Mesothelial cell of epicardium (in vitro differentiated cells): ENCODE data around the gene PPBP. TPM values are rescaled to one million over a fixed set of nuclear protein-coding genes. Genes with fewer than 3 reads are reported as not detected.

Experiments
- DNase-seq, 2 experiments: peaks; one replicate each; pipeline ENCODE4 v3.0.0; 2021; ENCODE audit warnings: low spot score in 2 of 2; ENCODE audit not compliant: unreplicated experiment in 2 of 2
- H3K27ac Mint-ChIP-seq: 2 replicates; pipeline ENCODE4 v1.8.0; 2021; ENCODE audit warnings: mixed read lengths
- H3K27me3 Mint-ChIP-seq: 2 replicates; pipeline ENCODE4 v1.8.0; 2021; ENCODE audit warnings: low read depth, mixed read lengths
- H3K36me3 Mint-ChIP-seq: 2 replicates; pipeline ENCODE4 v1.8.0; 2021; ENCODE audit warnings: mixed read lengths
- H3K4me1 Mint-ChIP-seq: 2 replicates; pipeline ENCODE4 v1.8.0; 2021; ENCODE audit warnings: mixed read lengths
- H3K4me3 Mint-ChIP-seq: 2 replicates; pipeline ENCODE4 v1.8.0; 2021; ENCODE audit warnings: mild to moderate bottlenecking, moderate library complexity, mixed read lengths
- H3K9me3 Mint-ChIP-seq: 2 replicates; pipeline ENCODE4 v1.8.0; 2021; ENCODE audit warnings: mixed read lengths
- total RNA-seq: library from RNA; stranded (reverse); gene quantifications from 3 replicates; pipeline ENCODE4 v1.2.1, GENCODE V29; 2021
- TF ChIP-seq, protein P1 (sequence below): fragments of 200-600 bp; sonication (generic); IDR thresholded peaks from one replicate; pipeline ENCODE4 v1.5.0; 2021; ENCODE audit warnings: antibody characterized with exemption; ENCODE audit not compliant: unreplicated experiment

PPBP gene
- total RNA-seq, 1 donor from 2014 or later = not detected

DNA sequence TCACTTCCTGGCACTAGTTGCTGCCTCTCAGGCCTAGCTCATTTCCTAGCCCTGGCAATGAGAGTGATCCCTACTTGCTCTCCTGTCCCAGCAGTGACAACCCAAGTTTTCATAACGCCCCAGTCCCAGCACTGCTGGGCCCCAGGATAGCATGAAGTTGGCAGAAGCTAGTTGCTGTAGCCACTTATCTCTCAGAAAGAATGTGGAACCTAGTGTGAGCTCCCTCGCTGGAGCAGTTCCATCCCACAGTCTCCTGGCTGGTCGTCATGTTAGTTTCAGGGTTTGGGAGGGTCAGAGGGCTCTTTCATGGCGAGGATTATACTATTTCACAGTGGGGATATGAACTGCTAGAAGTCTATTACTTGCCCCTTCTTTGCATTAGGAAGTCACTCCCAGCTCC lies 11.3 kb downstream of the PPBP start:
- Mint-ChIP-seq H3K36me3 (no peaks in the 10 kb centered on the region), H3K27me3 (peaks cover 13% of the 10 kb centered on the region), H3K27ac (no peak overlapping the region), H3K9me3 (peaks cover 26% of the 10 kb centered on the region), H3K4me1 (peaks cover 9% of the 10 kb centered on the region), H3K4me3 (no peak overlapping the region)
- DNase-seq = no peak
- TF ChIP-seq, protein P1, sequence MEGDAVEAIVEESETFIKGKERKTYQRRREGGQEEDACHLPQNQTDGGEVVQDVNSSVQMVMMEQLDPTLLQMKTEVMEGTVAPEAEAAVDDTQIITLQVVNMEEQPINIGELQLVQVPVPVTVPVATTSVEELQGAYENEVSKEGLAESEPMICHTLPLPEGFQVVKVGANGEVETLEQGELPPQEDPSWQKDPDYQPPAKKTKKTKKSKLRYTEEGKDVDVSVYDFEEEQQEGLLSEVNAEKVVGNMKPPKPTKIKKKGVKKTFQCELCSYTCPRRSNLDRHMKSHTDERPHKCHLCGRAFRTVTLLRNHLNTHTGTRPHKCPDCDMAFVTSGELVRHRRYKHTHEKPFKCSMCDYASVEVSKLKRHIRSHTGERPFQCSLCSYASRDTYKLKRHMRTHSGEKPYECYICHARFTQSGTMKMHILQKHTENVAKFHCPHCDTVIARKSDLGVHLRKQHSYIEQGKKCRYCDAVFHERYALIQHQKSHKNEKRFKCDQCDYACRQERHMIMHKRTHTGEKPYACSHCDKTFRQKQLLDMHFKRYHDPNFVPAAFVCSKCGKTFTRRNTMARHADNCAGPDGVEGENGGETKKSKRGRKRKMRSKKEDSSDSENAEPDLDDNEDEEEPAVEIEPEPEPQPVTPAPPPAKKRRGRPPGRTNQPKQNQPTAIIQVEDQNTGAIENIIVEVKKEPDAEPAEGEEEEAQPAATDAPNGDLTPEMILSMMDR = no peak

DNA sequence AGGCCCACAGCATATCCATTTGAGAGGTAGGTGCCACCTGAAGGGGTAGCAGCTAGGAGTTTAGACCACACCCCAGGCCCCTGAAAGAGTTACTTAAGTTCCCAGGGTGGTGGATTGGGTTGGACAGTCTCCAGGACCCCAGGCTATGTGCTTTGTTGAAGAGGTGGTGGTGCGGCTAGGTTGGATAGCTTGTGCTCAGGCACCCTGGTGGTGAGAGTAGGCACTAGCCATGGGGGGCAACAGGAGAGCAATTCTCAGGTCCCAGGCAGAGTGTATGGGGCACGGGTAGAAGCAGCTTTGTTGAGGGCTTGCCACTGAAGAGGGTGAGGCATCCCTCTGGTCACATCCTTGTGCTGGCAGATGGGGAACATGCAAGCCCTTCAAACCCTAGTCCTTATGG lies 11.8 kb downstream of the PPBP start:
- no peak overlapping the region for H3K4me3 Mint-ChIP-seq
- H3K27me3 Mint-ChIP-seq = peaks cover 8% of the 10 kb centered on the region
- TF ChIP-seq, protein P1 = no peak
- peaks cover 9% of the 10 kb centered on the region for H3K4me1 Mint-ChIP-seq
- DNase-seq = no peak
- peaks cover 30% of the 10 kb centered on the region for H3K9me3 Mint-ChIP-seq
- H3K36me3 Mint-ChIP-seq = no peaks in the 10 kb centered on the region
- no peak overlapping the region for H3K27ac Mint-ChIP-seq

DNA sequence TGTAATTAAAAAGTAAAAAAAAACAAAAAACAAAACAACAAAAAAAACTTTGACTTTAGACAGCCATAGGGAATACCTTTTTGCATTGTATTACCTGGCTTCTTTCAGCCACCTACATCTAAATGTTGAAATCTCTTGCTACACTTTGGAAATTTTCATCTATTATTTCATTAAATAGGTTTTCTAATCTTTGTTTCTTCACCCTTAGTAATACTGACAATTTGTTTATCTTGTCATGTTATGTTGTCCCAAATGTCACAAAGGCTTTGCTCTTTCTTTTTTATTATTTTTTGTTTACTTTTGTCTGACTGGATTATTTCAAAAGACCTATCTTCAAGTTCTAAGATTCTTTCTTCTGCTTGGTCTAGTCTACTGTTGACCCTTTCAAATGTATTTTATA lies 13.6 kb downstream of the PPBP start:
- Mint-ChIP-seq H3K4me1 (peaks cover 6% of the 10 kb centered on the region), H3K27me3 (no peaks in the 10 kb centered on the region), H3K36me3 (no peaks in the 10 kb centered on the region), H3K9me3 (peaks cover 45% of the 10 kb centered on the region), H3K4me3 (no peak overlapping the region), H3K27ac (no peak overlapping the region)
- no peak for DNase-seq
- TF ChIP-seq, protein P1 = no peak

DNA sequence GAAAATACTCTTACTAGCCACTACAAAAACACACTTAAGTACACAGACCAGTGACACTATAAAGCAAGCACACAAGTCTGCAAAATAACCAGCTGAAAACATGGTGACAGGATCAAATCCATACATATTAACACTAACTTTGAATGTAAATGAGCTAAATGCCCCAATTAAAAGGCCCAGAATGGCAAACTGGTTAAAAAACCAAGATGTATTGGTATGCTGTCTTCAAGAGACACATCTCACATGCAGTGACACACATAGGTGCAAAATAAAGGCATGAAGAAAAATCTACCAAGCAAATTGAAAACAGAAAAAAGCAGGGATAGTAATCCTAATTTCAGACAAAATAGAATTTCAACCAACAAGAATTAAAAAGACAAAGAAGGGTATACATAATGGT lies 17.0 kb downstream of the PPBP start:
- H3K4me3 Mint-ChIP-seq = no peak overlapping the region
- H3K4me1 Mint-ChIP-seq = no peaks in the 10 kb centered on the region
- no peak overlapping the region for H3K27ac Mint-ChIP-seq
- peaks cover 45% of the 10 kb centered on the region for H3K9me3 Mint-ChIP-seq
- TF ChIP-seq, protein P1 = no peak
- H3K36me3 Mint-ChIP-seq = no peaks in the 10 kb centered on the region
- H3K27me3 Mint-ChIP-seq = no peaks in the 10 kb centered on the region
- DNase-seq = no peak

DNA sequence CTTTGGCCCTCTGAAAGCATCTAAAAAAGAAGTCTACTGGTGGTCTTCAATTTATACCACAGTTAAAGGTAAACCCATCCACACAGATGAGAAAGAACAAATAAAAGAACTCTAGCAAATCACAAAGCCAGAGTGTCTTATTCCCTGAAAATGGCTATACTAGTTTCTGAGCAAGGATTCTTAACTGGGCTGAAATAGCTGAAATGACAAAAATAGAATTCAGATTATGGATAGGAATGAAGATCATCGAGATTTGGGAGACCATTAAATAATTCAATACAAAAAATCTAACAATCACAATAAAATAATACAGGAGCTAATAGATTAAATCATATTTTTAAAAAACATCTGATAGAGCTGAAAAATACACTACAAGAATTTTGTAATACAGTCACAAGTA lies 18.0 kb downstream of the PPBP start:
- no peak overlapping the region for H3K4me3 Mint-ChIP-seq
- no peaks in the 10 kb centered on the region for H3K4me1 Mint-ChIP-seq
- H3K27ac Mint-ChIP-seq = no peak overlapping the region
- peaks cover 40% of the 10 kb centered on the region for H3K9me3 Mint-ChIP-seq
- no peaks in the 10 kb centered on the region for H3K36me3 Mint-ChIP-seq
- H3K27me3 Mint-ChIP-seq = no peaks in the 10 kb centered on the region
- DNase-seq = no peak
- TF ChIP-seq, protein P1 = no peak

DNA sequence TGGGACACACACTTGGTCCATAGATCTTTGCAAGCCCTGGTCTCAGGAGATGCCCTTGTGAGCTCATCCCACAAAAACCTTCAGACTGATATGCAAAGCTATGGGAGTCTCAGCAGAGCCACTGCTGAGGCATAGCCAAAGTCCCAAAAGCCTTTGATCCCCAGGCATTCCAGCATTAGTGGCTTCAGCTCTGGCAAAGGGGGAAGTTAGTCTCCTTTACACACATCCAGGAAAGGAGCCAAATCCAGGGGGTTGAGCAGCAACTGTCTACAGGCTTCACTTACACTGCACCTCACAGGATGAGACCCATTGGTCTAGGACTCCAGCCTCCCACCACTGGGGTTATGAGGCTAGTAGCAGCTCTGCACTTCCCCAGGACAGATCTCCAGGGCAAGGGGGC lies 20.1 kb downstream of the PPBP start:
- no peaks in the 10 kb centered on the region for H3K4me1 Mint-ChIP-seq
- no peak overlapping the region for H3K4me3 Mint-ChIP-seq
- peaks cover 39% of the 10 kb centered on the region for H3K9me3 Mint-ChIP-seq
- H3K27me3 Mint-ChIP-seq = peaks cover 7% of the 10 kb centered on the region
- TF ChIP-seq, protein P1 = no peak
- no peaks in the 10 kb centered on the region for H3K36me3 Mint-ChIP-seq
- no peak overlapping the region for H3K27ac Mint-ChIP-seq
- DNase-seq = no peak
